ENCODE data around the gene CTNNA3.
"Not testable (repeated sequence)": the region's sequence is repeated elsewhere in the genome, so short reads cannot be mapped to it uniquely, and the experiment has no call there.

Gene CTNNA3

GRCh38 chr10:67599597-67599996 lies 96.4 kb downstream of the CTNNA3 start:
- DNase-seq, result no peak

- no peak for DNase-seq
These were observed 99.4 kb downstream of the CTNNA3 start for GRCh38 chr10:67596641-67597040.

- DNase-seq, result no peak
These were observed 108.2 kb downstream of the CTNNA3 start for GRCh38 chr10:67587771-67588170.

GRCh38 chr10:67575532-67575931 lies 120.5 kb downstream of the CTNNA3 start:
- DNase-seq, result no peak

- DNase-seq, result no peak
These were observed 122.5 kb downstream of the CTNNA3 start for GRCh38 chr10:67573484-67573883.

- DNase-seq, result no peak
These were observed 124.5 kb downstream of the CTNNA3 start for GRCh38 chr10:67571503-67571902.

- not testable (repeated sequence) for DNase-seq
These were observed 137.7 kb downstream of the CTNNA3 start for GRCh38 chr10:67558311-67558710.

GRCh38 chr10:67553254-67553653 lies 142.7 kb downstream of the CTNNA3 start:
- no peak for DNase-seq

- no peak for DNase-seq
These were observed 145.1 kb downstream of the CTNNA3 start for GRCh38 chr10:67550838-67551402.

GRCh38 chr10:67550046-67550445 lies 145.9 kb downstream of the CTNNA3 start:
- no peak for DNase-seq

GRCh38 chr10:67549390-67549789 lies 146.6 kb downstream of the CTNNA3 start:
- no peak for DNase-seq

GRCh38 chr10:67541411-67541810 lies 154.6 kb downstream of the CTNNA3 start:
- DNase-seq, result no peak

- no peak for DNase-seq
These were observed 156.7 kb downstream of the CTNNA3 start for GRCh38 chr10:67539312-67539711.

GRCh38 chr10:67537906-67538305 lies 158.1 kb downstream of the CTNNA3 start:
- DNase-seq, result no peak

GRCh38 chr10:67533376-67533775 lies 162.6 kb downstream of the CTNNA3 start:
- DNase-seq, result no peak

- DNase-seq, result not testable (repeated sequence)
These were observed 165.0 kb downstream of the CTNNA3 start for GRCh38 chr10:67530990-67531389.

GRCh38 chr10:67527351-67527750 lies 168.6 kb downstream of the CTNNA3 start:
- no peak for DNase-seq

GRCh38 chr10:67521546-67521945 lies 174.4 kb downstream of the CTNNA3 start:
- no peak for DNase-seq

GRCh38 chr10:67520924-67521520 lies 175.0 kb downstream of the CTNNA3 start:
- peak; percentile 59 for DNase-seq

- DNase-seq, result no peak
These were observed 176.6 kb downstream of the CTNNA3 start for GRCh38 chr10:67519434-67519833.

- DNase-seq, result no peak
These were observed 177.2 kb downstream of the CTNNA3 start for GRCh38 chr10:67518756-67519155.

GRCh38 chr10:67518043-67518442 lies 178.0 kb downstream of the CTNNA3 start:
- no peak for DNase-seq

- no peak for DNase-seq
These were observed 189.3 kb downstream of the CTNNA3 start for GRCh38 chr10:67506757-67507091.

GRCh38 chr10:67506083-67506756 lies 189.8 kb downstream of the CTNNA3 start:
- no peak for DNase-seq
